ENCODE data around the gene FOXP1.

FOXP1 gene

GRCh38 chr3:71593106-71593505, 9.6 kb upstream of the FOXP1 start:
- no peak for DNase-seq (ENCODE audit: low spot score)
- in situ Hi-C loops (cut with MboI; ENCODE audit: low pct_unique_long_range_greater_than_20kb, low sequenced_read_pairs, unreplicated experiment), result loop anchor here (25.0 kb wide), 1 partner anchor 581 kb away; no protein-coding TSS in a partner anchor
- TF ChIP-seq CTCF (IDR thresholded peaks at IDR 0.05; ENCODE audit: extremely low read depth, insufficient read depth, missing control alignments), result no peak

GRCh38 chr3:71591101-71591500, 7.6 kb upstream of the FOXP1 start:
- in situ Hi-C loops (cut with MboI; ENCODE audit: low pct_unique_long_range_greater_than_20kb, low sequenced_read_pairs, unreplicated experiment), result loop anchor here (25.0 kb wide), 1 partner anchor 579 kb away; no protein-coding TSS in a partner anchor
- no peak for TF ChIP-seq CTCF (IDR thresholded peaks at IDR 0.05; ENCODE audit: extremely low read depth, insufficient read depth, missing control alignments)
- DNase-seq (ENCODE audit: low spot score), result no peak

GRCh38 chr3:71589132-71589531, 5.6 kb upstream of the FOXP1 start:
- DNase-seq (ENCODE audit: low spot score), result no peak
- in situ Hi-C loops (cut with MboI; ENCODE audit: low pct_unique_long_range_greater_than_20kb, low sequenced_read_pairs, unreplicated experiment), result loop anchor here (25.0 kb wide), 1 partner anchor 577 kb away; no protein-coding TSS in a partner anchor

GRCh38 chr3:71587958-71588357, 4.4 kb upstream of the FOXP1 start:
- no peak for DNase-seq (ENCODE audit: low spot score)
- in situ Hi-C loops (cut with MboI; ENCODE audit: low pct_unique_long_range_greater_than_20kb, low sequenced_read_pairs, unreplicated experiment), result loop anchor here (25.0 kb wide), 1 partner anchor 576 kb away; no protein-coding TSS in a partner anchor
- TF ChIP-seq CTCF (IDR thresholded peaks at IDR 0.05; ENCODE audit: extremely low read depth, insufficient read depth, missing control alignments), result no peak

More at GRCh38 chr3:71589132-71589531, 5.6 kb upstream of the FOXP1 start:
- TF ChIP-seq CTCF (IDR thresholded peaks at IDR 0.05; ENCODE audit: extremely low read depth, insufficient read depth, missing control alignments), result no peak

- in situ Hi-C loops (cut with MboI; ENCODE audit: low pct_unique_long_range_greater_than_20kb, low sequenced_read_pairs, unreplicated experiment), result loop anchor here (25.0 kb wide), 1 partner anchor 575 kb away; no protein-coding TSS in a partner anchor
- DNase-seq (ENCODE audit: low spot score), result no peak
- no peak for TF ChIP-seq CTCF (IDR thresholded peaks at IDR 0.05; ENCODE audit: extremely low read depth, insufficient read depth, missing control alignments)
These were observed 3.3 kb upstream of the FOXP1 start for GRCh38 chr3:71586810-71587242.

- DNase-seq (ENCODE audit: low spot score), result peak; percentile 23
- in situ Hi-C loops (cut with MboI; ENCODE audit: low pct_unique_long_range_greater_than_20kb, low sequenced_read_pairs, unreplicated experiment), result loop anchor here (25.0 kb wide), 1 partner anchor 574 kb away; no protein-coding TSS in a partner anchor
- TF ChIP-seq CTCF (IDR thresholded peaks at IDR 0.05; ENCODE audit: extremely low read depth, insufficient read depth, missing control alignments), result peak; percentile 52
These were observed 2.6 kb upstream of the FOXP1 start for GRCh38 chr3:71585887-71586809.

Measured in GM13977 (cell line).